NCI-H2081 treated with DMSO at 0.1 percent for 48 hours (cell line): ENCODE data around the gene PAX5.

Experiments used
- DNase-seq: peaks from one replicate; lab custom pipeline; 2025; lab: John Stamatoyannopoulos, UW

PAX5 gene

DNA sequence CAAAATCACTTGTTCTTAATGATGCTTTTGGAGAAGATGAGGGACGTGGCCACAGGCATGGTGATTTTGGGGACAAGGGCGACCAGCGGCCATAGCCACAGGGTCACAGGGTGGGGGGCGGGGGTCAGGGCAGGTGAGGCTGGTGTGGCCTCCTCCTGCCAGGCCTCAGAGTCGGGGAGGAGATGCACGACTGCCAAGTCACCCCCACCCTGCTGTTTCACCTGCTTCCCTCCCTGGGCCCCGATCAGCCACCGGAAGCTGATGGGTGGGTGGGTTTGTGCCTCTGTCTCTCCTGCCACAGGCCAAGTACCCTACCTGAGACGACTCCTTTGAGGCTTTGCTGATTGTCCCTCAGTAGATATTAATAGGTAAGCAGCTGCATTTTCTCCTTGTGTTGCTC lies 199.3 kb downstream of the PAX5 start:
- no peak for DNase-seq

DNA sequence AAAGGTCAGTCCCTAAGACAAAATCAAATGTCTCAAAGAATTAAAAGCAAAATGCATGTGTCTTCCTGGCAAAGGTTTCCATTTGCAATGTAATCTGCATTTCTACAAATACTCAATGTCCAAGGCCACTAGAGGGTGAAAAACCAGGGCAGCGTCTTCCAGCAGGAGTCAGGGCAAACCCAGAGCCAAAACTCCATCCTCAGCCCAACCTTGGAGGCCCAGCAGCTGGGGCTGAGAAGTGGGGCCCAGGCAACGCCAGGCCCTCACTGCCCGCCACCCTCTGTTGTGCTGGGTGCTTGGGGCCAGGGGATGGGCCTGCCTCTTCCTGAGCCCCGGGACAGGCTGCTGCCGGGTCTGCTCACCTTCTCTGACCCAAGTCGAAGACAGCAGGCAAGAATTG lies 200.1 kb downstream of the PAX5 start:
- no peak for DNase-seq

DNA sequence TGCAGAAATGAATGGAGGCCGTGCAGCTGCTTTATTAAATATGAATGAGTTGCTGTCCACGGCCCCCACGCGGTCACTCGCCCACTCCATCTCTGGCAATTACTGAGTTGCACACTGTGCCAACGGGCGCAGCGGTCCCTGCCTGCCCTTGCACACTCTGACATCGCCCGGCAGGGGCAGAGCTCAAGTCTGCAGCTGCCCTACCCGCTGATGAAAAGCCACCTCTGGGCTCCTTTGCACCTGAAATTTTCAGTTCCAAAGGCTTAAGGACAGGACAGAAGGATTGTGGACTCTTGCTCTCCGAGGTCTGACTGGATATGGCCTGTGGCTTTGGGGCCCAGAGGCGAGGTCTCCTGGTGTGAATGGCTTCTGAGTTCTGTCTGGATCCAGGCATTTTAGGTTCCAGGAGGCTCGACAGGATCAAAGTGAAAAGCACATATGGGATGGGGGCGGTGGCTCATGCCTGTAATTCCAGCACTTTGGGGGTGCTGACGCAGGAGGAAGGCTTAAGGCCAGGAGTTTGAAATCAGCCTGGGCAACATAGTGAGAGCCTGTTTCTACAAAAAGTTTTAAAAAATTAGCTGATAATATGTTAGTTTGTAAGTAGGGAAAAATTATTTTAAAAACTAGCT lies 201.8 kb downstream of the PAX5 start:
- DNase-seq, result no peak

DNA sequence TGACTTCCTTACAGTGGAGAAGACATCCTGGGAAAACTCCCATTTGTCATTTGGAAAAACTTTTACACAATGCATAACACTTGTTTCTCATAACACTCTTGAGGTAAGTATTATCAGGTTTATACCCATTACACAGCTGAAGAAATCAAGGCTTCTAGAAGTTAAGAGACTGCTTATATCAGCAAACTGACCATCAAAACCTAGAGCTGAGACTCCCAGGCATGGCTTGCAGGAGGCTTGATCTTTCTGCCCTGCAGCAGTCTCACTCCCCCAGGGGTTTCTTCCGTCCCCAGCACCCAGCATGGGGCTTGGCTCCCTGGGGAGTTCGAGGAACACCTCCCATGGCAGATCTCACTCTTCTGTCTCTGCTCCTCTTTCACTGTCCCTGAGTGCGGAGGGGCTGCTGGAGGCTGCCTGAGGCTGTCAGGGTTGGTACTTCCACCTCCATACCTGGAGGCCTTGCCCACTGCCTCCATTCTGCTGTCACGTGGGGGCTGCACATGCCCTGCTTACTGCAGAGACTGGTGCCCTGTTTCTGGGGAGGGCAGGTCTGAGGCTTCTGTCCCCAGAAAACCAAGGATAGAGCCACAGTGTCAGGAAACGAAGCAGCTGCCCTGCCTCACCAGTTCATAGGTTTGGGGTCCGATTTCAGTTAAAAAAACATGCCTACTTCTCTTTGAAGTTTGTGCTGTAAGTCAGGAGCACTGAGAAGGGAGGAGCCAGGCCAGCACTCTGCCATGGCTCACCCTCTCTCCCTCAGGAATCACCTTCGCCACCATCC lies 202.5 kb downstream of the PAX5 start:
- DNase-seq, result no peak

DNA sequence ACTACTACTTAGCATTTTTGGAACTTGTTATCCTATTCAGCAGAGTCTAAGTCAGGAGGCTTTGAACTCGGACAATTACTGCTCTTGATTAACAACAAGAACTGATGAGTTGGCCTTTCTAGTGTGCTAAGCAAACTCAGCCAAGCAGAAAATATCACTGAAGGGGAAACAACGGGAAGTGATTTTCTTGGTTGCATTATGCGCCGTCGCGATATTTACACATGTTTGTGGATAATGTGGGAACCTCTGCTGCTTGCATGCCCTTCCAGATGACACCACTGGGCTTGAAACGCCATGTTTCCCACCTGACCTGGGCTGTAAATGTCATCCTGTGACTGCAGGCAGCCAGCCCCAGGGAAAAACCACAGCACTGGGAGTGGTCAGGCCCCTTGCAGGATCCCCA lies 205.5 kb downstream of the PAX5 start:
- DNase-seq, result no peak

DNA sequence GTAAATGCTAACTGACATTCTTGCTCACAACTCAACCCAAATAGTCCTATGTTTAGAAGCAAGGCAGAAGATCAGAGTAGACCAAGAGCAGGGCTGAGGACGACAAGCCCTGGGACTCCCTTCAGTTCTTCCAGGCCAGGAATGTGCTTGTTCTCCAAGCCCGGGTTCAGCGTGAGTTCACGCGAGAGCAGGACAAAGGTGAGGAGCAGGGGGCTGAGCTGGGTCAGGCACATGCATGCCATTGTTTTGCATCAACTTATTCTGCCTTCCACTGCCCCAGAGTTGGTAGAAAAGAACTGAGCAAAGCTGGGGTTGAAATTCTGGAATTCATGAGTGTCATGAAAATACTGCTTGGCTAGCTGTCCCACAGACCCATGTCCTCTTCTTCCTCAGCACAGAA lies 206.5 kb downstream of the PAX5 start:
- DNase-seq, result no peak

DNA sequence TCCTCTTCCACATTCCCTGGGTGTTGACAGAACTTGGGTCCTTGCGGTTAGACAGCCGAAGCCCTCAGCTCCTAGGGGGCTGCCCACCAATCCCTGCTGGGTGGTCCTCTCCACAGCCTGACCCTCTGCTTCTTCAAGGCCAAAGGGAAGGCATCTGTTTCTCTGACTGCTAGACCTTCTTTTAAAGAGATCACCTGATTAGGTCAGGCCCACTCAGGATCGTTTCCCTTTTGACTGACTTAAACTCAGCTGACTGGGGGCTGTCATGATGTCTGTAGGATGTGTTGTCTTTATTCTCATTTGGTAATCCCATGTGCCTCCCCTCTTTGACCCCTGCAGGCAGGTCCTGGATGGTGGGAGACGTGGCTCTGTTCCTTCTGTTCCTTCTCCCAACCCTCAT lies 207.5 kb downstream of the PAX5 start:
- no peak for DNase-seq

DNA sequence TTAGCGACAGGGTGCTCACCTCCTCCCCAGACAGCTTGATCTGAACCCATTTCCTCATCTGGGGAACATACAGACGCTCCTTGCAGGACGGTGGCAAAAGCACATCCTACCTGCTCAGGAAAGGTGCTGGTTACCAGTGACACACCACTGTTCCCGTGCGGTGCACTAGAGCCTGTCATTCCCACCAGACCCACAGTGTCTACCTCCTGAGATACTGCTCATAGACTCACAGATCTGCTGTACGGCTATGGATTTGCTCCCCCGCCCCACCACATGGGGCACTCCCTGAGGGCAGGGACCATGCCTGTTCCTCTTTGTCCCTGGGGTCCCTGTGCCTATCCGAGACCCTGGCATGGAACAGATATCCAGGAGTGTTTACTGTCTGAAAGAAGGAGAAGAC lies 208.9 kb downstream of the PAX5 start:
- DNase-seq, result no peak

DNA sequence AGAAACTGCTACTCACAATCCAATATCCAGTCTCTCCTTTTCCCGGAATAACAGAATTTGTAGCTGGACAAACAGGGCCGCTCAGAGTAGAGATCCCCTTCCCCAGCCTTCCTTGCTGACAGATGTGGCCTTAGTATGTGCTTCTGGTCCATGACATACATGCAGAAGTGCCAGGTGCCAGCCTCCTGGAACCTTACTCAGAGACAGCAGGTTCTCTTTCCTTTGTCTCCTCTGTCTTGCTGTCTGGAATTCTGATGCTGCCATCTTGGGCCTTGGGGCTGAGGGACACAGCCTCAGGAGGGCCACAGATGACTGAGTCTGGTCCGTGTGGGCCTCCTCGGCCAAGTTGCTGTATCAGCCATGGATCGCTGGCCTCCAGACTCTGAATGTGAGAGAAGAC lies 210.1 kb downstream of the PAX5 start:
- no peak for DNase-seq

DNA sequence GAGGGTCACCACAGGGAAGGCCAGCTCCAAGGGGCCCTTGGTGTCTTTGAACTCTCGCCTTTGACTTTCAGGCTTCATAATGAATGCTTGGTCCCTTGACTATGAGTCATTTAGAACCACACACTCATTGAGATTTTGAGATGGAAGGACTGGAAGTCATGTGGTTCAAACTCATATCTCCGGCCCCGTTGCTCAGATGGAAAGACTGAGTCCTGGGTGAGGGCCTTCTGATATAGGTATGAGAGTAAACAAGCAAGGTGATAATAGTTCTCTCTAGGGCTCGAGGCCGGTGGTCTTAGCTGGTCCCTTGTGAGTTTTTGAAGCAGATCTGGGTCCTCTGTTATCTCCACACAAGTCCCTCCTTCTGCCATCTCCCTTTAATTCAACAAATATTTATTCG lies 210.6 kb downstream of the PAX5 start:
- no peak for DNase-seq

DNA sequence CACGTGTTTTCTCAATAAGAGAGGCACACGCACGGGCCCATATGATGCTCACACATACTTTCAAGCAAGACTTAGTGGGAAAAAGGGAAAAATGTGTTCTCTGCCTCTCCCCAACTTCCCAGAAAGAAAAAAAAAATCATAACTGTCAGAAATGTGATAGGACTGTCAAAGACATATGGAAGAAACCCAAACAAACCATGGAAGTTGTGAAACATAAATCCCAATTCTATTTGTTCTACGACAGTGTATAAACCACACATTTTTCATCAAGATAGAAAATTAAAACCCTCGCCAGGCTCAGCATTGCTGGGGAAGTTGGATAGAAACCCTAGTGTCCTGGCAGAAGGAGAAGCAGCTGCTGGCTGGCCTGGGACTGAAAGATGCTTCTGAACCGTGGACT lies 211.9 kb downstream of the PAX5 start:
- DNase-seq, result no peak

DNA sequence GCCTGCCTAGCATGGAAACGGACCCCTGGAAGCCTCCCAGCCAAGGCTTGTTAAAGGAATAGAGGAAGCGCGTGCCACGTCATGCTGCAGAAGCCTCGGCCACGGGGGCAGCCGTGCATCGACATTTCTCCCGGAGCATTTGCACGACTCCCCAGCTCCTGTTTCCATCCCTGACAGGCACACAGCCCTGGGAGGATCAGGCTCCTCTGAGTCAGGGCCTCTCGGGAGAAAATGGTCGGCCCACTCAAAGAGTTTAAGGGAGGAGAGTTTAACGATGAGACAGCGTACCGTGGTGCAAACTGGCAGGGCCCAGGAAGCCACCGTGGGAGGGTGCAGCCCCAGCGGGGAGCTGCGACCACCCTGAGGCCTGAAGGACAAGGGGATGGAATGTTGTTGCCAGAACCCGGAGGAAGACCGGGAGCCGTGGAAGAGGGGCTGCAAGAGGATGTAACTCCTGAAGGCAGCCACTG lies 213.6 kb downstream of the PAX5 start:
- no peak for DNase-seq

DNA sequence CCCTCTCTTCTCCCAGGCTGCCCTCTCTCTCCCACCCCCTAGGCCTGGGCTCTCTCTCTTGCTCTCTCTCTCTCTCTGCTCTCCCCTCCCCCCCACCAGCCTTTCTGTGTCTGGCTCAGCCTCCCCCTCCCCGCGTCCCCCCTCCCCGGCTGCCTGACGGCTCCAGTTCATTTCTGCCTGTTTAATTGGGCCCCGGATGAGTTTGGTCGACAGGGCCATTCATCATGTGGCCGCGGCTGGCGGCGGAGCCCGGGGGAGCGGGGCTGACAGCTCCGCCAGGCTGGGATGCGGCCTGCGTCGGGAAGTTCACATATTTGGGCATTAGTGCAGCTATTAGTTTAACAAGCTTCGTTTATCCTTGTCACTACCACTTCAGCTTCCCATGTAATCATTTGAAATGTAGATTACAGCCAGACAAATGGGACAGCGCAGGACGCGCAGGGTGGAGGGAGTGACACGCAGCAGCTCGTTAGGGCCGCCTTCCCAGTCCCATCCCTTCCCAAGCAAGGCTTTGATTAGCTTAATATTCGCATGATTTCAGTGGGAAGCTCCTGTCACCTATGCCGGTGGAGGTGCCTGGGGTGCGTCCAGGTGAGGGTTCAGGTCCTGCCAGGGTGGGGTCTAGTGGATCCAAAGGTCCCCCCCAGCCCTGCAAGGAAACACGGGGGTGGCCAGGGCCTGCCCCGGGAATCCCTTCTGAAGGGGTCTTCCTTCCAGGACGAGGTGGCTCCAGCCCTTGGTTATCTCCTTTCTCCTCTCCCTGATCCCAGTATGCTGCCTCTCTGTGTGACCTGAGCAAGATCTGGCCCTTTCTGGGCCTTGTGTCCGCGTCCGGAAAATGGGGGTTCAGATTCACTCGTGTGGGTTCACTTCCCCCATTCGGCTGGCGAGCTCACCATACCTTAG lies 214.8 kb downstream of the PAX5 start:
- no peak for DNase-seq

DNA sequence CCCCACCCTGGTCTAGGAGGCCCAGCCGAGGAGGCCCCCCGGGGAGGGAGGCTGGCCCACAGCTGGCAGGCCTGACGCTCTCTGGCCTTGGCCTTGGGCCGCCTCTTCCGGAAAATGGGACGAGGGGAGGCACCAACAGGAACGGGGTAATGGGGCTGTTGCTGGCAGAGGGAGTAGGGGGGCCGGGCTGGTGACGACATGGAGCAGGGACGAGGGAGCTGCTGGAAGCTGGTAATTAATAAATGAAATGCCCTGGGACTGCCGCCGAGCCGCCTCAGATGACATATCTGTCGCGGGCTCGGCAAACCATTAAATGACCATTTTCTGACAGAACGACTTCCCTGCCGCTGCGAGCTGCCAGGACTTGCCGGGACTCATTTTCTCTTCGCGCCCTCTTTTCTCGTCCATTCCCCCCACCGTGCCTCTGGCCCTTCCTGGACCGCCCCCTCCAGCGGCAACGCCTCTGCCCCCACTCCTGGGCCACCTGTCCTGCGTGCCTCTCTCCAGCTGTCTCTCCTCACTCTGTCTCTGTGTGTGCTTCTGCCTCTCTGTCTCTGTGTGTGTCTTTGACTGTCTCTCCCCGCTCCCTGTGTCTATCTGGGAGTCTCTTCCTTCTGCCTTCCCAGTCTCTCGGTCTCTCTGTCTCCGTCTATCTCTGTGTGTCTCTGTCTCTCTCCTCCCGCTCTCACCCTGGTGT lies 215.7 kb downstream of the PAX5 start:
- DNase-seq, result no peak

DNA sequence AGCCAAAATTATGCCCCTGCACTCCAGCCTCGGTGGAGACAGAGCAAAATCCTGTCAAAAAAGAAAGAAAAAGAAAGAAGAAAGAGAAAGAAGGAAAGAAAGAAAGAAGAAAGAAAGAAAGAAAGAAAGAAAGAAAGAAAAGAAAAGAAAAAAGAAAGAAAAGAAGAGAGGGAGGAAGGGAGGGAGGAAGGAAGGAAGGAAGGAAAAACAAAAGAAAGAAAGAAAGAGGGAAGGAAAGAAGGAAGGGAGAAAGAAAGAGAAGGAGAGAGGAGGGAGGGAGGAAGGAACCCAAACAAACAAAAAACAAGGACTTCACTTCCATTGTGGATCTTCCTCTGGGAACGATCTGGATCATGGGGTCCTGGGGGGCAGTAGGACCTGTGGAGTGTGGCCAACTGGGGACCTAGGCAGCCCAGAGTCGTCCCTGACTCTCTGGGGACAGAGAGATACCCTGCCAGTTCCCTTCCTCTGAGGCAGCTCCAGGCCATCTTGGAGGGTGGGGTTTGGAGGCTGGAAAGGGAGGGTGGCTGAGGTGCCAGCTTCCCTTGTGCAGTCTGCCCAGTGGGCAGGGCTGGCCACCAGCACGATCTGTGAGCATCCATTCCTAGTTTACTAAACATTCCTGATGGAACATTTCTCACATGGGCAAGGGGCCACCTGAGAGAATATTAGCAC lies 216.8 kb downstream of the PAX5 start:
- DNase-seq, result no peak

DNA sequence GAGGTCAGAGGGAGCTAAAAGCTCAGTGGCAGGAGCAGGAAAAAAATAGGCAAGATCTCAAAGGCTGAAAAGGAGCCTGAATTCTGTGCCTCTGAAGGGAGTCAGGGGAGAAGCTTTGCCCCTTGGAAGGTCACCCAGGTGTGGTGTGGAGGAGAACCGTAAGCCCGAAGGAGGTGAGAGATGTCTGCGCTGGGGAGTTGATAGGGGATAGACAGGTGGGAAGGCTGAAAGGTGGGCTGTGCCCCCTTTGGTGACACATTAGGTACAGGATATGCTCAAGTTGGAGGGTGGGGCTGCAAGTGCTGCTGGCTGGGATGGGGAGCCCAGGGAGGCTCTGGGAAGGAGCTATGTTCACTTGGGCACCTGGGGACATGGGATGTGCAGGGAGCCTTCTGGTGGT lies 217.7 kb downstream of the PAX5 start:
- no peak for DNase-seq

DNA sequence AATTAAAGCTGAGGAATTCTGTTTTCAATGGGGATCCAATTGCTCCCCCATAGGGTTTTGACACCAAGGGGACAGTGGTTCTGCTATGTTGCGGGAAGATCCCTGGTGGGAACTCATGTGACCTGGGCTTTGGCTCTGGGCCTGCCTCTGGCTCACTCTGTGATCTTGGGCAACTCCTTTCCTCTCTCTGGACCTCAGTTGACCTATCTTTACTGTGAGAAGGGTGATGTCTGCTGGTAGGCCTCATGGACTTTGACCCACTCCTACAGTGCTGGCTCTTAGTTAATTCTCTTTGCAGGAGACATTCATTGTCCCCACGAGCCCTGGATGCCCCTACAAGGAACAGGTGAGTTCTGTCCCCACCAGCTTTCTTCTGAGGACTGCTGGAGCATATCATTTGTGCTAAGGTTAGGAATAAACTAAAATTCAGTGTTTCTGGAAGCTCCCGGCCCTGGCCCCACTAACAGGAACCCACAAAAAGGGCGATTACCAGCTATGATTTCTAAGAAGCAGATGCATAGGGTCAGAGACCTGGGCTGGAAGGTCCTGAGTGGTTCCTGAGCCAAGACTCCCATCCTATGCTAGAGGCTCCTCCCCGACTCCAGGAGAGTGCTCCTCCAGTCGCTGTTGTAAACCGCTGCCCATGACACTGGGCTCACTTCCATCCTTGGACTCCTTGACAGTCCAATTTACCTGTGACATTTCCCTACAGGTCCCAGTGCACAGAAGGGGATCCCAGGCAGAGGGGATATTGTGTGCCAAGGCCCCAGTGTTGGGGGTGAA lies 218.3 kb downstream of the PAX5 start:
- no peak for DNase-seq

DNA sequence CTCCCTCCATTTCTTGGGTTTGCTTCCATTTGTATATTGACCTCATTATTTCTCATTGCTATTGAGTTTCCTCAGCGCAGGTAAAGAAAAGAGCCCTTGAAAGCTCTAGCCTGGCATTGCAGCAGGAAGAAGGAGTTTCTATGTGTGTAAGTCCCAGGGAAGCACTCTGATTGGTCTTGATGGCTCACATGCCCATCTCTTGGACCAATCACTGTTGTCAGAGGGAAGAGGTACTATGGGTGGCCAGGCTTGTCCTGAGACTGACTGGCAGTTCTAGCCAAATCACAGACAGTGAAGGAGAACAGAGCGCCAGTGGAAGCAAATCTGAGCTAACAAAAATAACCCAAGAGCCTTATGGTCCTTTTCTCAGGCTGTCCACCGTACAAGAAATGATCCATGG lies 219.0 kb downstream of the PAX5 start:
- no peak for DNase-seq

DNA sequence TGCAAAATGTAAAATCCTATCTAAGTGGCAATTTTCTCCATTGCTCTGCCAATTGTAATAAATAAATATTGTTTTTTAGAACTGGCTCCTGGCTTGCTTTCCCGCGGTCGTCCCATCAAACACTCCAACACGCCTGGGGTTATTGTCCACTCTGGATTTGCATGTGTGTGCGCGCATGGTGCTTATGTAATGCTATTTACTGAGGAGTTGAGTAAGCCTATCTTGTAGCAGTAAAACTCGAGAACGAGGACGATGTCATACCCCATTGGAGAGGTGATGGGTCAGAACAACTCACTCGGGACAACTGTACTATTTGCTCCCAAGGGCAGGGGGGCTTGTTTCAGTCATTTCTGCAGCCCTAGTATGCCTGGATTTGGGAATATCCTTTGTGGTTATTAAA lies 220.9 kb downstream of the PAX5 start:
- no peak for DNase-seq

DNA sequence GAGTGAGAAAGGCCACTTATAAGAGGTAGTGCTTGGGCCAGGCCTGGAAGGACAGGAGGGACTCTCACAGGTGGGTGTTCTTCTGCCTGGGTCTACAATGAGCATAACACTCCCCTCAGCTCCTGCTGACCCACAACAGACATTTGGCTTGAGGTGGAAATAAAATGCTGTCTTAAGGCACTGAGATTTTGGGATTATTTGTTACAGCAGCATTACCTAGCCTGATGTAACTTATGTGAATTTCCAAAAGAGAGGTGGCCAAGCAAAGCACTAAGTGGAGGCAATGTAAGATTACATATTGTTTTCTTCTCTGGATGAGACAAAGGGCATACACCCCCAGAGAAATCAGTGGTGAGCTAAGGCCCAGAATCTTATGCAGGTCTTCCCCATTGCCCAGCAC lies 221.5 kb downstream of the PAX5 start:
- DNase-seq, result no peak

DNA sequence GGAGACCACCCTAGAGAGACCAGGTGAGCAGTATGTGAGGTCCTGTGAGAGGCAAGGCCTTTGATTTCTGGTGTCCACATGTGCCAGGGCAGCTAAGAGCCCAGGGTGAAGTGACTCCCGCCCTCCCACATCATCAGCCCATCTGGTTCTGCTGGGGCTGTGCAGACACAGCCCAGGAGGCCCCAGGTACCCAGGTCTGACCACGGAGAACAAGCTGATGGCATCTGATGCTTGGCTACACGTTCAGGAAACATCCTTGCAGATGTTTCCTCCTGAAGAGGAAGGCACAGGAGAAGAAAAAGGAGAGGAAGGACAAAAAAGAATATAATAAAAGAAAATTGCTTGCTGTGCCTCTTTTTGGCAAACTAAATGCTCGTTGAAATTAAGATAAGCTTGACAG lies 225.8 kb downstream of the PAX5 start:
- DNase-seq, result no peak
